GM10847 (cell line): ENCODE measurements around the gene CCDC172.

ENCODE experiments used
- POLR2A ChIP-seq: IDR thresholded peaks from 2 replicates; pipeline ENCODE4 v1.6.1; 2011; ENCODE audit not compliant: insufficient read length; ENCODE audit errors: extremely low read depth

The CCDC172 gene, protein sequence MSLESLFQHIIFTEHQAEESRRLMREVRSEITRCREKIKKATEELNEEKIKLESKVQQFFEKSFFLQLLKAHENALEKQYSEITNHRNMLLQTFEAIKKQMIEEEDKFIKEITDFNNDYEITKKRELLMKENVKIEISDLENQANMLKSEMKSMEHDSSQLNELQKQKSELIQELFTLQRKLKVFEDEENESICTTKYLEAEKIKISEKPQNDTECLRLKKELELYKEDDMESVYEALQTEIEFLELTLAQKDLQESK

DNA sequence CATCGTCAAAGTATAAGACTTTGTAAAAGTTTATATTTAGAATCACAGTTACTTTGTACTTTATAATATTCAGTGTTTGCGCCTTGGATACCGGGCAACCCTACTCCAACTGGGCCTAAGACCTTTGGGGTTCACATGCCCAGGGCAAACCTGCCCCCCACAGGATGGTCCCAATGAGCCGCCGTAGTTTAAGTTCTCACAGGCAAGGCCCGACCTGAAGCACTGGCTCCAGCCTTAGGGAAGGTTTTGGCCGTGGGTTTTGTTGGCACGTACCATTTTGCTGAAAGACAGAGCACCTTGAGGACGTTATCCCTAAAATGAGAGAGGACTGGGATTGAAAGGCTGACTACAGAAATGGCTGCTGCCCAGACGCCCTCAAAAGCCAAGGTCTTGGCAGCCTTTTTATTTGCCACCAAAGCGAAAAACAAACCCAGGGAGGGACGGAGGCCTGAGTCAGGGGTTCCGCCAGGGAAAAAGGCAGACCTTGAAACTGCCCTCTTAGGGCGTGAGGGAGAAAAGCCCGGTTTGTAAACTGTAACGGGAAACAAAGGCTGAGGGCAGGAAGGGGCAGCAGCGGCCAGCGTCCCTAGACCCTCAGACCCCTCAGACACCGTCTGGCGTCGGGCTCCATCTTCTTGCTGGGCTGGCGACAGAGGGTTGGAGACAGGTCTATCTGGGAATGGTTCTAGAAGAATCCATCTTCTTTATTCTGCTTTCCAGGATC, at the start of gene CCDC172:
Gene CCDC172 (plus strand): TSS at position 222 of the 724 bp plus-strand sequence. CDS start 564 bp downstream, outside the sequence.
- no peak for TF ChIP-seq POLR2A

DNA sequence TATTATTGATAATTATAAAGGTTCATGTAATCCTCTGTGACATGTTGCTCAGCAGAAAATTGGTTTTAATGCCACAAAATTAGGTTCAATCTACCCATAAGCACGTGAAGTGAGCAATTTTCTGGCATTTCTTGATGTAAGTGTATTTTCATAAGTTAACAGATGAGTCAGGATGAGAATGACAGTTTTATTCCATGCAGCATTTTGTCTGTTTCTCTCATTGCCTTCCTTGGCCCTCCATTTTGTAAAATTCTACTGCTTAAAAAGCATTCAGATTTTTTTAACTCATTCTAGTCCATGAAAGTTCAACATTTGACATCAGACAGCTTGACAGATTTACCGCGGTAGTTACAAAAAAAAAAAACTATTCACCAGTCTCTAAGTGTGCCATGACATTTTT, 47.3 kb upstream of the CCDC172 start:
- TF ChIP-seq POLR2A, result no peak

DNA sequence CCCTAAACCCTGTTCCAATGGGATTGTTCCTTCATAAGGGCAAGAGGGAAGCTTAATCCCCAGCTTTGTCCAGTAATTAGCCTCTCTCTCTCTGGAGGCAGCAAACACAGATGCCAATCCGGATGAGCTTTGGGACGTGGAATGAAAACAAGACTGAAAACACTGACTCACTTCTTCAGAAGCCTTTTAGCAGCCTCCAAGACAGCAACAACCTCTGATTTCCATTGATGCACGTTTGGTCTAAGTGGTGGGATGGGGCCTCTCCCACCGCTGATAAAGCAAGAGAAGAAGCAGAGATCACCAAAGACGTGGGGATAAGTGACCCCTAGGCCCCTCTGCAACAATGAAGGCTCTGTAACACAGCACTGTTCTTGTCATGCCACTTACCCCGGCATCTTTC, 45.4 kb upstream of the CCDC172 start:
- TF ChIP-seq POLR2A, result no peak

DNA sequence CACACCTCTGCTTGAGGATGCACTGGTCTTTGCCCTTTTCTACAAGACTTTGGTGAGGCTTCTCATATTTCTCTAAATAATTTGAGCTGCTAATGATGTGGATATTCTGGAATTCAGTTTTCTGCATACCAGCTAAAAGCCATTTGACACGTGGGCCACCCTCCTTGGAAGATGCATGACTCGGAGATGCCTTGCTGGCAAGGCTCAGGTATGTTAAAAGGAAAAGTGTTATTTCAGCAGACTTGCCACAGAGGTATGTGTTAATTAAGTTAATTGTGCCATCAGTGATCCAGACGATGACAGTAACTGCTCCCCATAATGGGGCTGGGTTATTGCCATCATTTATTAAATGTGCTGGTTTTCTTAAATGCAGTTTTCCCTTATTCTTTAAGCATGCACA, 42.5 kb upstream of the CCDC172 start:
- no peak for TF ChIP-seq POLR2A

DNA sequence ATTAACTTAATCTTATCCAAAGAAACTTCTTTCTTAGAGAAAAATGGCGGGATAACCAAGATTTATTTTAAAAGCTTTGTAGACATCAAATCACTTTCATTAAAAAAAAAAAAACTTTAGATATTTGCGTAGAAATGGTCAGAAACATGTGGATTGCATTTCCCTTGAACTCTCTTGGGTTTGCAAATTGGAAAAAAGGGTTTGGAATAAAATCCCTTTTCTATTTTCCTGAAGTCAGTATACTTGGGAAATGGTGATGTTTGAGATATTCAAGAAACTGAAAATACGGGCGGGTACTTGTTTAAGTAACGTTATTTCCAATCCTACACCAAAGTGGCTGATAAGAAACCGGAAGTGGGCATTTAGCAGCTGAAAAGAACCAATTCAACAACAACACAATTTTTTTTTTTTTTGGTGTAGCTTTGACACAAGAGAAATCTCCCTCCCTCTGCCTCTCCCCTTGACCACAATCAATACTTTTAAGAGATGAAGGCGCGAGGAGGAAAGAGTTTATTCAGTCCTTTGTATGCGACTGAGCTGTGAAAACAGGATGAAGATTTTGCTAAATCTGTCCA, 37.5 kb upstream of the CCDC172 start:
- no peak for TF ChIP-seq POLR2A

DNA sequence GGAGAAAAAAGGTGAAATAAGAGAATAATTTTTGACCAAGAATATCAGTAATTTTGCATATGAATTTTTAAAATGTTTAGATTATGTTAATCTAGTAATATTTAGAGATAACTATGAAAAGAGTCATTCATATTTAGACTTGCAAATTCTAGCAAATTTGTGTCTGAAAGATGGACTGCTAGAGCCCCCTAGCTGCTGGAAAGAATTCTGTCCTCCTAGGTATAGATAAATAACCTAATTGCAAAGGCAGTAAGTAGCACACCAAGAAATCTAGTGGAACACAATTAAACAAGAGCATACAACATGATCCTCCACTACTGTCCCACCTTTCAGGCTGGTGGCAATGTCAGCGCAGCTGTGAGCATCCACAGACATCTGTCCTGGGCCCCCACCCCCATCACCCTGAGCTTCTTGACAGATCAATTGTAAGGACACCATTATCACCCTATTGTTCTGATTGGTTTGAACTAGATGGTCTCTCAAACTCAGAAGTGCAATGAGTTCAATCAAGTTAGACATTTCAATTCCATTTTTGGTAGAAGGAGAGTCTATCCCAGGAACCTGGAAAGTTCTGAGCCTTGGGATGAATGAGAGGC, 36.2 kb upstream of the CCDC172 start:
- TF ChIP-seq POLR2A, result no peak

DNA sequence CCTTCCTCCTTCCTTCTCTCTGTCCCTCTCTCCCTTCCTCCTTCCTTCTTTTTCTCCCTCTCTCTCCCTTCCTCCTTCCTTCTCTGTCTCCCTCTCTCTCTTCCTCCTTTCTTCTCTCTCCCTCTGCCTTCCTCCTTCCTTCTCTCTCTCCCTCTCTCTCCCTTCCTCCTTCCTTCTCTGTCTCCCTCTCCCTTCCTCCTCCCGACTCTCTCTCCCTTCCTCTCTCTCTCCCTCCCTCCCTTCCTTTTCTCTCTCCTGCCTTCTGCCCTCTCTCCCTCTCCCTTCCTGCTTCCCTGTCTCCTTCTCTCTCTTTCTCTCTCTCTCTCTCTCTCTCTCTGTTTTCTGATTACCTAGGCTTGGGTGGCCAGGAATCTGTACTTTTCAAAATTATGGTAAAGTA, 34.6 kb upstream of the CCDC172 start:
- TF ChIP-seq POLR2A, result no peak

DNA sequence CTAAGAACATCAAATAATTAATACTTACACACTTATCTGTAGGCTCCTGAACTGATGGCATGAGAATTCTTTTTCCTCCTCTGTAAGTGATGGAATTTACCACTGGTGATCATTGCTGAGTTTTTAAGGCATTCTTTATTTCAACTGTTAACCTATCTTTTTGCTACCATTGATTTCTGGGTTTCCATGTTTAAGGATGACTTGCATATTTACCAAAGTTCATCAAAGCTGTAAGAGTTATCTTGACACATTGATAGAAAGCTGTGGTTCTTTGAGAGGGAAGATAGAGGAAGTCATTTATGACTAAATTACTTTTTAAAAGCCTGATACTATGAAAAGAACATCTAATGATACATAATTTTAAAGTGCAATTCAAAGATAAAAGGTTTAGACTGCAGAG, 31.8 kb upstream of the CCDC172 start:
- no peak for TF ChIP-seq POLR2A

DNA sequence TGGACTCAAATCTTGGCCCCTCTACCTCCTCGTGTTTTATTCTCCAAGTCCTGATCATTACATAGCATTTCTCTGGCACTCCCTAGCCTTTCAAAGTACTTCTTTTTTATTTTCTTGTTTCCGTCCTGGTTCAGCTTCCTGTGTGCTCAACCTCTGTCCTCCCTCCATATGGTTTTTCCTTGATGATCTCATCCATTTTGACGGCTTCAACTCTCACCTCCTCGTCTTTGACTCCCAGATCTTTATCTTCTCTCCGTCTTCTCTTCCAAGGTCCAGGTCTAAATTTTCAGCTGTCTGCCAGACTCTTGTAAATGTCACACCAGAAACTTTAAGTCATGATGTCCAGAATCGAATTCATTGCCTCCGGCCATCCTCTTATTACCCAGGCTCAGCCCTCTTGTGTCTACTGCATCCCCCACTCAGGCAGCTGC, 27.9 kb upstream of the CCDC172 start:
- TF ChIP-seq POLR2A, result no peak

DNA sequence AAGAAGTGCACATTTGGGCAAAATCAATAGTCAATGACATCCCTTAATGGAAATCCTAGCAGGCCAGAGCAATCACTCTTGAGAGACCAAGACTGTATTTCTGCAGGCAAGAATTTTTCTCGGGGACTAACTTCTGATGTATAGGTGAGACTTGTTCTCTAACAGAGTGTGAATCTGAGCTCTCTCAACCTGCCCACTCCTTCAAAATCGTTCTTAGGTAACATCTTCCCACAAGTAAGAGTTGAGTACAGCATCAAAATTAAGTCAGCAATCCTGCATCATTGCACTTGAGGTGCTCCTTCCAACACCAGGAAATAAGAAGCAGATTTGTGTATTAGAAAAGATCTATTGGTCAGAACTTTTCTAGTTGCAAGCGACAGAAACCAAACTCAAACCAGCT, 25.7 kb upstream of the CCDC172 start:
- no peak for TF ChIP-seq POLR2A

DNA sequence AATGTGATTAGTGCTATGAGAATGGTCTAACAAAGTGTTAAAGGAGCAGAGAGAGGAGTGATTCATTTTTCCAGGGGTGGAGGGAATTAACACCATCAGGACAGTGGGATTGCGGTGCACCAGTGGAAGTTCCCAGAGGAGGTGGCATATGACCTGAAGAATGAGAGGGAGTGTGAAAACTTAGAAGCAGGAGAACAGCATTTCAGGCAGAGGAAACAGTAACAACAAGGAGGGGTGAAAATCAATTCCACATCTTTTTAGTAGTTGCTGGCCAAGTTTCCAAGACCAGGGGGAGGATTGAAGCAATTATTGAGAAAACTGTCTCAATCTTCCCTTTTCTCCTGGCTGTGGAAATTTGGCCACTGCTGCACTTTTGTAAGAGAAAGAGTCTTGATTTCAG, 23.7 kb upstream of the CCDC172 start:
- no peak for TF ChIP-seq POLR2A

DNA sequence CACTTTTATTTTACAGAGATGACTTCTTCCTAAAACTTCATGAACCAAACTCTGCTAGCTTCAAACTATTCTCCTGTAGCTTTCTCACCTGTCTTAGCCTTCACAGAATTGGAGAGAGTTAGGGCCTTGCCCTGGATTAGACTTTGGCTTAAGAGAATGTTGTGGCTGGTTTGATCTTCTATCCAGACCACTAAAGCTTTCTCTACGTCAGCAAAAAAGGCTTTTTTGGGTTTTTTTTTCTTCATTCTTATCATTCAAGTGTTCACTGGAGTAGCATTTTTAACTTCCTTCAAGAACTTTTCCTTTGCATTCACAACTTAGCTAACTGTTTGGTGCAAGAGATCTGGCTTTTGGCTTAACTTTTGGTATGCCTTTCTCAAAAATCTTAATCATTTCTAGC, 19.3 kb upstream of the CCDC172 start:
- TF ChIP-seq POLR2A, result no peak

DNA sequence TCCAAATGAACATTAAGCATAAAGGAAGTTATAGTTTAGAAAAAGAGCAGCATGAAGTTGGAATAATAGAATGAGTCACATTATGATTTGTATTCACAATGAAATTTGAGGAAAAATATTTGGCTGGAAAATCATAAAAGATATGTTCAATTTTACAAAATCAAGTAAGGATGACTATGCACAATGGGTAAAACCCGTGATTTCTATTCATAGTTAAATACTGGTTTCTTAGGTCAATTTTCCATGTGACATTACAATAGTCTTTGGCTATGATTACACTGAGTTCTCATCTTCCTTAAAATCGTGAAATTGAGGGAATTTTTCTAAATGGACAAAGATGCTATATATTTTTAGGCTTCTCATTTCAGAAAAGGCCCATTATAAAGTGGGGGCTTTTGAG, 17.4 kb upstream of the CCDC172 start:
- TF ChIP-seq POLR2A, result no peak

DNA sequence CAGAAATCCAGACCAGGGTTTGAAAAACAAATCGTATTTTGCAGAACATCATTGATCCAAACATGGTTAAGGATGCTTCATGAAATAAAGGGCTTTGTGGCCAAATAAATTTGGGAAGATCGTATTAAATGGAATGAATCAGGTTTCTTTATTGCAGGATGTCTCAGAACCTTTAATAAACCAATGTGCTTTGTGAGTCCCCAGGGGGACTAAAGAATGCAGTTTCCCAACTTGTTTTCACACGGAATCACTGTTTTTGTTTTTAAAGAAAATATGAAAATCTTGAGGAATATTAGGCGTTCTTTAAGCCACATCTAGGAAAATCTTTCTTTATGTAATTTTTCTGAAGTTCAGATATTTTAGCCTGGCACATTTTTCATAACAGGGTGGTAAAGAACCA, 16.8 kb upstream of the CCDC172 start:
- TF ChIP-seq POLR2A, result no peak

DNA sequence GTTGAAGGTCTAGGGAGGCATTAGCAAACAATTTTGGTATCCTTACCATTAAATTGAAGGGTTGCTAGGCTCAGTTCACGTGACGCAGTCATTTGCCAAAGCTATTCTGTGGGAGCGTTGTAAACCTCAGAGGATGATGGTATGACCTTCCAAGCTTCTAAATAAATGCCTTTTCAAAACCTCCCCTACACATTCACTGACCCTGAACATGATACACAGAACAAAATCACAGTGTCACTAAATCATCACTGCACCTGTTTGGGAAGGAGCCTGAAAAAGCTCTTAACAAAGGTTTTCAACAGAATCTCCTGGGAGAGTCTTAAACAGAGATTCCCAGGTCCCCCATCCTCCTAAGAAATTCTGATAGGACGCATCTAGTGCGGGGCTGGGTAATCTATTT, 13.2 kb upstream of the CCDC172 start:
- TF ChIP-seq POLR2A, result no peak
